GM12878 (cell line): ENCODE measurements around the gene BRSK2. TPM values are rescaled to one million over a fixed set of nuclear protein-coding genes. Genes with fewer than 3 reads are reported as not detected.

ENCODE experiments used
- ATAC-seq: fragments of 200-7000 bp; cut with Tn5 transposase; 3 replicates; pipeline ENCODE4 v1.9.1; 2020; ENCODE audit warnings: mild to moderate bottlenecking, moderate library complexity
- BruUV-seq: library from RNA; stranded (reverse); fragments of 400-500 nt; replicated peaks from 2 replicates; lab custom pipeline; 2021; lab: Mats Ljungman, UMichigan
- CTCF ChIA-PET: fragments of 300-600 bp; sonication (Branson Sonifier 250); formaldehyde crosslinking; extraction: SDS; loops from one replicate; lab custom pipeline; 2021; ENCODE audit warnings: inconsistent platforms; lab: Yijun Ruan, JAX
- POLR2A ChIA-PET: fragments of 350-600 bp; formaldehyde crosslinking; extraction: SDS; loops from one replicate; lab custom pipeline; 2021; ENCODE audit warnings: inconsistent platforms; lab: Charles Lee
- RAD21 ChIA-PET: fragments of 300-600 bp; sonication (Branson Sonifier 250); formaldehyde crosslinking; loops from one replicate; lab custom pipeline; 2023; ENCODE audit warnings: antibody characterized with exemption; ENCODE audit not compliant: unreplicated experiment; lab: Charles Lee
- SMC1A ChIA-PET: fragments of 300-600 bp; sonication (Branson Sonifier 250); formaldehyde crosslinking; loops from one replicate; lab custom pipeline; 2023; ENCODE audit not compliant: unreplicated experiment, uncharacterized antibody; lab: Charles Lee
- DNase-seq: peaks from one replicate; pipeline ENCODE4 v3.0.0-alpha.2; 2011; ENCODE audit warnings: low read depth, low spot score
- FAIRE-seq: peaks from 3 replicates; lab custom pipeline; 2011; peaks lifted over from hg19 to GRCh38; lab: Jason Lieb, UNC
- H2AFZ ChIP-seq: 2 replicates; pipeline ENCODE4 v1.6.0; 2011; ENCODE audit warnings: low read depth, low read length, control low read depth; ENCODE audit not compliant: control insufficient read depth
- H3K27ac ChIP-seq: 2 replicates; pipeline ENCODE4 v1.5.1; 2011; ENCODE audit warnings: control low read depth; ENCODE audit not compliant: control insufficient read depth, insufficient read depth
- H3K27me3 ChIP-seq, 2 experiments: replicated peaks in 1 of 2; 2 replicates each; pipeline versions ENCODE4 v1.6.0 to v1.6.1; 2011; ENCODE audit warnings: low read length in 1 of 2; ENCODE audit not compliant: control insufficient read depth in 2 of 2, insufficient read depth in 2 of 2
- H3K36me3 ChIP-seq, 2 experiments: 2 replicates each; pipeline ENCODE4 v1.5.1; 2011; ENCODE audit warnings: low read length in 1 of 2; ENCODE audit not compliant: control insufficient read depth in 2 of 2, insufficient read depth in 2 of 2
- H3K4me1 ChIP-seq: 2 replicates; pipeline ENCODE4 v1.6.1; 2011; ENCODE audit warnings: mild to moderate bottlenecking, low read length, moderate library complexity, mixed read lengths; ENCODE audit not compliant: control insufficient read depth, insufficient read depth
- H3K4me2 ChIP-seq: 2 replicates; pipeline ENCODE4 v1.6.0; 2011; ENCODE audit warnings: control low read depth; ENCODE audit not compliant: control insufficient read depth, insufficient read depth
- H3K4me3 ChIP-seq: fragments of 200-600 bp; sonication (generic); 2 replicates; pipeline ENCODE4 v1.5.1; 2016
- H3K79me2 ChIP-seq: 2 replicates; pipeline ENCODE4 v1.6.0; 2011; ENCODE audit warnings: low read length; ENCODE audit not compliant: control insufficient read depth, insufficient read depth
- H3K9ac ChIP-seq: 2 replicates; pipeline ENCODE4 v1.8.0; 2011; ENCODE audit warnings: low read length, control low read depth, mixed read lengths; ENCODE audit not compliant: control insufficient read depth, insufficient read depth
- H3K9me3 ChIP-seq: replicated peaks from 3 replicates; pipeline ENCODE4 v1.5.1; 2011; ENCODE audit warnings: mild to moderate bottlenecking, low read length; ENCODE audit not compliant: control insufficient read depth, insufficient read depth
- H4K20me1 ChIP-seq: 2 replicates; pipeline ENCODE4 v1.6.0; 2011; ENCODE audit not compliant: control insufficient read depth, insufficient read depth
- ASH2L ChIP-seq: fragments of 300-600, 200-600 bp; sonication (generic); IDR thresholded peaks from 2 replicates; pipeline ENCODE4 v1.6.1; 2017; ENCODE audit warnings: low read depth, mild to moderate bottlenecking, borderline replicate concordance
- CHD4 ChIP-seq: fragments of 200-600 bp; sonication (generic); IDR thresholded peaks from 2 replicates; pipeline ENCODE4 v1.6.1; 2016; ENCODE audit warnings: mild to moderate bottlenecking
- EGR1 ChIP-seq, 2 experiments: IDR thresholded peaks; 1 replicate in 1 of 2; 2 replicates in 1 of 2; pipeline ENCODE4 v1.6.1; 2011 to 2012; ENCODE audit warnings: low read depth in 2 of 2, low read length in 2 of 2, borderline replicate concordance in 1 of 2, mild to moderate bottlenecking in 1 of 2, moderate library complexity in 1 of 2
- IKZF1 ChIP-seq: fragments of 450-650 bp; conservative IDR thresholded peaks from 2 replicates; pipeline ENCODE4 v1.6.1; 2017; ENCODE audit warnings: antibody characterized with exemption, mild to moderate bottlenecking
- KDM1A ChIP-seq: fragments of 200-600 bp; sonication (generic); IDR thresholded peaks from 2 replicates; pipeline ENCODE4 v1.6.1; 2016; ENCODE audit warnings: borderline replicate concordance
- LARP7 ChIP-seq: fragments of 450-650 bp; IDR thresholded peaks from 2 replicates; pipeline ENCODE4 v1.6.1; 2017; ENCODE audit warnings: mild to moderate bottlenecking
- MLLT1 ChIP-seq: fragments of 450-650 bp; IDR thresholded peaks from 2 replicates; pipeline ENCODE4 v1.6.1; 2016; ENCODE audit warnings: mild to moderate bottlenecking
- NFYA ChIP-seq: IDR thresholded peaks from 2 replicates; pipeline ENCODE4 v1.6.1; 2011; ENCODE audit warnings: low read depth, mild to moderate bottlenecking, low read length, improper control_type of control experiment, borderline replicate concordance
- PKNOX1 ChIP-seq: fragments of 450-650 bp; IDR thresholded peaks from 2 replicates; pipeline ENCODE4 v1.6.1; 2016; ENCODE audit warnings: mild to moderate bottlenecking
- TCF7 ChIP-seq: IDR thresholded peaks from 2 replicates; pipeline ENCODE4 v1.6.1; 2014; ENCODE audit warnings: antibody characterized with exemption, borderline replicate concordance
- YBX1 ChIP-seq: fragments of 450-650 bp; IDR thresholded peaks from 2 replicates; pipeline ENCODE4 v1.6.1; 2016; ENCODE audit warnings: antibody characterized with exemption
- WGBS: methylation state at CpG from one replicate; pipeline ENCODE4 v1.1.6; 2016; ENCODE audit warnings: low lambda C conversion rate; ENCODE audit not compliant: insufficient replicate concordance, insufficient coverage; ENCODE audit errors: missing lambda C conversion rate; 5-methylcytosine and 5-hydroxymethylcytosine counted together
- in situ Hi-C: fragments of 300-500 bp; cut with MboI; formaldehyde crosslinking; loops from 9 replicates; pipeline ENCODE4 v1.14.3; 2018; ENCODE audit warnings: mixed read lengths
- intact Hi-C: fragments of 100-400 bp; cut with micrococcal nuclease; formaldehyde crosslinking; loops from one replicate; pipeline ENCODE4 v1.14.2; 2022; ENCODE audit not compliant: unreplicated experiment
- polyA plus RNA-seq, 11 experiments: library from polyadenylated mRNA; depleted of rRNA in 4 of 11; unstranded in 6 of 11; stranded (reverse) in 5 of 11; fragments of >200 nt; fragmentation: Nextera tagmentation in 4 of 11; fragmentation: Illumina TruSeq in 1 of 11; extraction: Ambion mirVana in 4 of 11; extraction: Trizol in 1 of 11; gene quantifications; 1 replicate in 1 of 11; 2 replicates in 10 of 11; pipeline versions ENCODE4 v1.2.1 to v1.2.3, GENCODE V29; 2011 to 2016; ENCODE audit warnings: inconsistent platforms in 2 of 11, missing spikeins in 2 of 11, low read depth in 1 of 11
- total RNA-seq, 4 experiments: library from RNA; depleted of rRNA in 3 of 4; stranded (reverse); fragments of >200 nt in 3 of 4; fragmentation: Illumina TruSeq in 1 of 4; extraction: Trizol in 1 of 4; gene quantifications; 2 replicates each; pipeline versions ENCODE4 v1.2.1 to v1.2.3, GENCODE V29; 2013 to 2021

Gene BRSK2
- total and polyA plus RNA-seq, 10 of the 15 experiments (the other 5 are each of a cell fraction or from before 2014, with no cell fraction given), result 0.13 TPM; not detected in 9

- TF ChIP-seq EGR1 (IDR thresholded peaks at IDR 0.05; ENCODE audit: borderline replicate concordance in 1 of 2, low read depth in 2 of 2, low read length in 2 of 2) (no peak), CHD4 (no peak), KDM1A (no peak), ASH2L (no peak), TCF7 (no peak)
These were observed 86.1 kb downstream of the BRSK2 start (continued) for GRCh38 chr11:1475841-1476240.

GRCh38 chr11:1476940-1477736 lies 87.4 kb downstream of the BRSK2 start:
- ChIA-PET RAD21 (no interaction called here), CTCF (no interaction called here), POLR2A (no interaction called here), SMC1A (no interaction called here)
- Histone ChIP-seq H2AFZ (no peak overlapping the region), H3K4me3 (no peak overlapping the region), H3K9ac (no peak overlapping the region), H3K4me1 (no peaks in the 10 kb centered on the region), H3K79me2 (no peaks in the 10 kb centered on the region), H4K20me1 (no peaks in the 10 kb centered on the region), H3K27me3 (no peaks in the 10 kb centered on the region), H3K36me3 (peaks cover 0 to 13% of the 10 kb centered on the region in 2 experiments; a peak in 2 of 4 replicates), H3K4me2 (no peak overlapping the region), H3K9me3 (no peaks in the 10 kb centered on the region), H3K27ac (no peak overlapping the region)
- TF ChIP-seq LARP7 (no peak), MLLT1 (no peak), PKNOX1 (no peak), IKZF1 (no peak), NFYA (no peak), YBX1 (no peak)
- DNase-seq (no peak), ATAC-seq (no peak), FAIRE-seq (no peak)
- intact Hi-C loops (no loop called here), in situ Hi-C loops (no loop called here)
- BruUV-seq, result no TSS peak
- 94% methylated on average over 20 of the region's 20 CpGs for WGBS
